Prostate gland (tissue), 2 donors: ENCODE data around the gene LPP. TPM values are rescaled to one million over a fixed set of nuclear protein-coding genes. Genes with fewer than 3 reads are reported as not detected.

Source experiments
- DNase-seq: peaks from one replicate; pipeline ENCODE4 v3.0.0-alpha.2; 2019; ENCODE audit warnings: low spot score
- H3K27ac ChIP-seq, 2 donors: fragments of 200-600 bp; sonication (generic); 2 replicates each; pipeline ENCODE4 v1.5.1; 2017 to 2019
- H3K27me3 ChIP-seq: fragments of 200-600 bp; sonication (generic); replicated peaks from 2 replicates; pipeline ENCODE4 v1.5.1; 2019; ENCODE audit not compliant: insufficient read depth
- H3K36me3 ChIP-seq, 2 donors: fragments of 200-600 bp; sonication (generic); 1 replicate in 1 of 2; 2 replicates in 1 of 2; pipeline versions ENCODE4 v1.5.1 to v1.8.1; 2017 to 2019
- H3K4me1 ChIP-seq: fragments of 200-600 bp; sonication (generic); replicated peaks from 2 replicates; pipeline ENCODE4 v1.5.1; 2019
- H3K4me3 ChIP-seq, 2 donors: fragments of 200-600 bp; sonication (generic); 2 replicates each; pipeline ENCODE4 v1.5.1; 2017 to 2019
- H3K9me3 ChIP-seq: fragments of 200-600 bp; sonication (generic); 2 replicates; pipeline ENCODE4 v1.5.1; 2017
- CTCF ChIP-seq, 4 experiments: fragments of 200-600 bp in 2 of 4; fragments of 450-650 bp in 2 of 4; sonication (generic) in 2 of 4; IDR thresholded peaks; 1 replicate in 3 of 4; 2 replicates in 1 of 4; pipeline ENCODE4 v1.5.1; 2016 to 2019; ENCODE audit warnings: antibody characterized with exemption in 4 of 4, mild to moderate bottlenecking in 2 of 4, moderate library complexity in 2 of 4
- POLR2A ChIP-seq: fragments of 450-650 bp; IDR thresholded peaks from one replicate; pipeline ENCODE4 v1.6.1; 2016; ENCODE audit warnings: antibody characterized with exemption, mild to moderate bottlenecking
- POLR2AphosphoS5 ChIP-seq: sonication (generic); formaldehyde crosslinking; IDR thresholded peaks from one replicate; pipeline ENCODE4 v1.6.1; 2017; ENCODE audit warnings: antibody characterized with exemption
- WGBS: methylation state at CpG from one replicate; pipeline ENCODE4 v1.1.5; 2018; 5-methylcytosine and 5-hydroxymethylcytosine counted together
- intact Hi-C: fragments of 100-400 bp; cut with DNase I; formaldehyde crosslinking; loops from one replicate; pipeline ENCODE4 v1.14.2; 2022
- total RNA-seq, 2 donors: library from RNA; depleted of rRNA; stranded (reverse); fragments of >200 nt; gene quantifications; one replicate each; pipeline ENCODE4 v1.1.0, GENCODE V29; 2016

Gene LPP
- total RNA-seq, 2 donors from 2014 or later = 219 to 248 TPM

- Histone ChIP-seq H3K9me3 (no peaks in the 10 kb centered on the region), H3K4me3 (no peak overlapping the region), H3K27me3 (no peaks in the 10 kb centered on the region), H3K36me3 (no peaks in the 10 kb centered on the region), H3K4me1 (no peaks in the 10 kb centered on the region), H3K27ac (no peak overlapping the region)
- TF ChIP-seq POLR2A (no peak), CTCF (IDR thresholded peaks at IDR 0.05) (no peak), POLR2AphosphoS5 (no peak)
- no peak for DNase-seq
- intact Hi-C loops = no loop called here
- WGBS = 76% methylated on average over 7 of the region's 7 CpGs
Measured at GRCh38 chr3:188513662-188514328, 359.8 kb downstream of the LPP start.

GRCh38 chr3:188516515-188516914 is 362.6 kb downstream of the LPP start:
- no peak overlapping the region for H3K27ac ChIP-seq
- H3K36me3 ChIP-seq = no peaks in the 10 kb centered on the region
- 71% methylated on average over 2 of the region's 2 CpGs for WGBS
- DNase-seq = no peak
- no peaks in the 10 kb centered on the region for H3K4me1 ChIP-seq
- TF ChIP-seq POLR2A = no peak
- no peak for TF ChIP-seq CTCF (IDR thresholded peaks at IDR 0.05)
- no peak for TF ChIP-seq POLR2AphosphoS5
- no peaks in the 10 kb centered on the region for H3K27me3 ChIP-seq
- no peaks in the 10 kb centered on the region for H3K9me3 ChIP-seq
- intact Hi-C loops = no loop called here
- H3K4me3 ChIP-seq = no peak overlapping the region

GRCh38 chr3:188518416-188518815 is 364.5 kb downstream of the LPP start:
- no peak overlapping the region for H3K27ac ChIP-seq
- no peaks in the 10 kb centered on the region for H3K4me1 ChIP-seq
- H3K4me3 ChIP-seq = no peak overlapping the region
- intact Hi-C loops = no loop called here
- WGBS = 80% methylated on average over 2 of the region's 2 CpGs
- no peak for DNase-seq
- TF ChIP-seq POLR2A (no peak), POLR2AphosphoS5 (no peak), CTCF (IDR thresholded peaks at IDR 0.05) (no peak)
- no peaks in the 10 kb centered on the region for H3K9me3 ChIP-seq
- H3K36me3 ChIP-seq = no peaks in the 10 kb centered on the region
- H3K27me3 ChIP-seq = no peaks in the 10 kb centered on the region

- Histone ChIP-seq H3K36me3 (no peaks in the 10 kb centered on the region), H3K27me3 (no peaks in the 10 kb centered on the region), H3K9me3 (no peaks in the 10 kb centered on the region), H3K4me3 (no peak overlapping the region), H3K4me1 (no peaks in the 10 kb centered on the region), H3K27ac (no peak overlapping the region)
- 72% methylated on average over 6 of the region's 6 CpGs for WGBS
- no peak for TF ChIP-seq CTCF (IDR thresholded peaks at IDR 0.05)
- TF ChIP-seq POLR2A = no peak
- TF ChIP-seq POLR2AphosphoS5 = no peak
- intact Hi-C loops = no loop called here
- no peak for DNase-seq
Measured at GRCh38 chr3:188518835-188519452, 365.0 kb downstream of the LPP start.

GRCh38 chr3:188520466-188520865 is 366.5 kb downstream of the LPP start:
- no peak for TF ChIP-seq POLR2A
- no peak for TF ChIP-seq CTCF (IDR thresholded peaks at IDR 0.05)
- no peak for TF ChIP-seq POLR2AphosphoS5
- no peaks in the 10 kb centered on the region for H3K4me1 ChIP-seq
- no peak for DNase-seq
- H3K36me3 ChIP-seq = no peaks in the 10 kb centered on the region
- no peak overlapping the region for H3K27ac ChIP-seq
- no peaks in the 10 kb centered on the region for H3K27me3 ChIP-seq
- 32% methylated on average over 4 of the region's 4 CpGs for WGBS
- intact Hi-C loops = no loop called here
- H3K4me3 ChIP-seq = no peak overlapping the region
- no peaks in the 10 kb centered on the region for H3K9me3 ChIP-seq
